K562 (cell line): ENCODE results near the gene NFIB.

Experiments
- ARHGAP35 ChIP-seq: fragments of 450-650 bp; IDR thresholded peaks from 2 replicates; pipeline ENCODE4 v1.6.1; 2018; ENCODE audit not compliant: partially characterized antibody
- DMBX1 ChIP-seq: fragments of 250-450 bp; sonication (Bioruptor Pico); IDR thresholded peaks from 2 replicates; pipeline ENCODE4 v1.8.0; 2022; ENCODE audit warnings: inconsistent platforms, mild to moderate bottlenecking, moderate library complexity, borderline replicate concordance
- EZH2 ChIP-seq: IDR thresholded peaks from 2 replicates; pipeline ENCODE4 v1.6.1; 2012; ENCODE audit warnings: low read depth, mild to moderate bottlenecking, inconsistent platforms, low read length, borderline replicate concordance
- HCFC1 ChIP-seq: IDR thresholded peaks from 2 replicates; pipeline ENCODE4 v1.6.1; 2012; ENCODE audit warnings: low read depth, low read length, improper control_type of control experiment
- MLX ChIP-seq, 2 experiments: fragments of 450-650 bp in 1 of 2; sonication (generic) in 1 of 2; formaldehyde crosslinking; conservative IDR thresholded peaks; 2 replicates each; pipeline versions ENCODE4 v1.4.0 to v1.8.1; 2020 to 2022; ENCODE audit warnings: mild to moderate bottlenecking in 1 of 2, missing genetic modification reagents in 1 of 2
- TCF7 ChIP-seq: sonication (generic); IDR thresholded peaks from 2 replicates; pipeline ENCODE4 v1.6.1; 2016; ENCODE audit warnings: antibody characterized with exemption, borderline replicate concordance
- ZNF444 ChIP-seq: fragments of 250-450 bp; sonication (Bioruptor Pico); IDR thresholded peaks from 2 replicates; pipeline ENCODE4 v1.4.0; 2020; ENCODE audit warnings: mild to moderate bottlenecking, moderate library complexity

- TF ChIP-seq DMBX1: no peak
- no peak for TF ChIP-seq ARHGAP35
- no peak for TF ChIP-seq TCF7
- TF ChIP-seq MLX (CRISPR knock-in tag; conservative IDR thresholded peaks at IDR 0.05): no peak
- TF ChIP-seq ZNF444: no peak
- TF ChIP-seq HCFC1: no peak
- TF ChIP-seq EZH2: no peak
These were observed 62.5 kb downstream of the NFIB start for GRCh38 chr9:14251154-14252071.
